Measurements from ENCODE around the gene IRF2.

The IRF2 gene

GRCh38 chr4:184434501-184435066, 39.8 kb downstream of the IRF2 start:
- H3K4me3 ChIP-seq (replicated peaks; ENCODE audit: low read depth, low read length) = no peak overlapping the region
- DNase-seq (ENCODE audit: extremely low read depth, low read depth) = no peak
- no peak for TF ChIP-seq CTCF (IDR thresholded peaks at IDR 0.05; ENCODE audit: low read depth, low read length, missing control alignments)

DNA sequence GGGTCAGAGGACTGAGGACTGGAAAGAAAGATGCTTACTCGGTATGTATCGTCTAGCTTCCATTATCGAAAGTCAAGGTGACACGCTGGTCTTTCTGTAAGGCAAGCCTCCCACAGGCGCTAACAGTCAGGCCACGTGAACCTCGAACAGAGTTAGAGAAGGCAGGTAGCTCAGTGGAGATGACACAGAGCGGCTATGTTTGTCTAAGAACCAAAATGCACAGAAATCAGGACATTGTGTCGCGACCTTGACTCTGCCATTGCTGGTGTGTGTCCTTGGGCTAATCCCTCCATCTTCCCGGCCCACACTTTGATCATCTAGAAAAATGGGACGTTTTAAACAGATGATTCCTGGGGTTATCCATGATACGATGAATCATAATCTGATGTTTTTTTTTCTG, 40.3 kb downstream of the IRF2 start:
- TF ChIP-seq CTCF (IDR thresholded peaks at IDR 0.05; ENCODE audit: low read depth, low read length, missing control alignments) = no peak
- DNase-seq (ENCODE audit: extremely low read depth, low read depth) = no peak
- no peak overlapping the region for H3K4me3 ChIP-seq (replicated peaks; ENCODE audit: low read depth, low read length)

DNA sequence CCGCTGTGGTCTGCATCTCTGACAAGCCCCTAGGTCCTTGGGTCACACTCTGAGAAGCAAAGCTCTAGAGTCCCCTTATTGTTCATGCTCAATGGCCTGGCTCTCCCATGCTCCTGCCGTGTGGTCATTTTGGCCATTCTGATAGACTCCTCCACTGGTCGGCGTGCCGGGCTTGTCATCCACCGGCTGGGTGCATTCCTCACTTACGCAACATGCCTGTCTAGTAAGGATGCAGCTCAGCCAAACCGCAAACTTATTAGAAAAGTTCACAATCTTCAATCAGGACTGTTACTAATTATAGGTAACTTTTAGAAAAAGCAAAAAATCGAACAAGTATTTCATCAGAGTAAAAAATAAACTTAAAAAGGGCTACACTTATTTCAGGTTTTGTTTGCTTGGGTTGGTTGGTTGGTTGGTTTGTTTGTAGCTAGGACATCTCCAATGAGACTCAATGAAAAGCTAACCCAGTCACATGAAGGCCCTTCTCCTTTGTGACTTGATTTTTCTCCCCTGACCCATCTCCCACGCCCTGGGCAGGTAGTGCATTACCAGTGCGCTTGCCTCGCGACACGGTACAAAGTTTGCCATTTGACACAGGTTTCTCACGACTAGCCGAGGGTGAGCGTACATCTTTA, 41.0 kb downstream of the IRF2 start:
- TF ChIP-seq CTCF (IDR thresholded peaks at IDR 0.05; ENCODE audit: low read depth, low read length, missing control alignments) = no peak
- no peak for DNase-seq (ENCODE audit: extremely low read depth, low read depth)

GRCh38 chr4:184432127-184432922, 42.0 kb downstream of the IRF2 start:
- no peak for TF ChIP-seq CTCF (IDR thresholded peaks at IDR 0.05; ENCODE audit: low read depth, low read length, missing control alignments)

More for the DNA sequence above, 41.0 kb downstream of the IRF2 start:
- no peak overlapping the region for H3K4me3 ChIP-seq (replicated peaks; ENCODE audit: low read depth, low read length)

DNA sequence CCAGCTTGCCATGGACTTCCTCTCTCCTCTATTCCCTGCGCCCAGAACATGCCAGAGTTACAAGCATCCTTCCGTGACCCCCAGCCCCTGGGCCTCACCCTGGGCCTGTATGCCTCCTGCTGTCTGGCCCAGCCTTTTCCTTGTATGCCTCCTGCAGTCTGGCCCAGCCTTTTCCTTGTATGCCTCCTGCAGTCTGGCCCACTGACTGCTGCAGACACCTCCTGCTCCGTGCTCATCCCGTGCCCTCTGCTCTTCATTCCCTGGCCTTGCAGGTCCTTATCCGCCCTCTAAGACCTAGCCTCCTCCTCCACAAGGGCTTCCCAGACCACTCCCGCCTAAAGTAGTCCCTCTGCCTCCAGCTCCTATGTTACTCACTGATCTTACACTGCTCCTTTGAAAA, 44.2 kb downstream of the IRF2 start:
- no peak for TF ChIP-seq CTCF (IDR thresholded peaks at IDR 0.05; ENCODE audit: low read depth, low read length, missing control alignments)

More at GRCh38 chr4:184432127-184432922, 42.0 kb downstream of the IRF2 start:
- DNase-seq (ENCODE audit: extremely low read depth, low read depth) = no peak
- no peak overlapping the region for H3K4me3 ChIP-seq (replicated peaks; ENCODE audit: low read depth, low read length)

DNA sequence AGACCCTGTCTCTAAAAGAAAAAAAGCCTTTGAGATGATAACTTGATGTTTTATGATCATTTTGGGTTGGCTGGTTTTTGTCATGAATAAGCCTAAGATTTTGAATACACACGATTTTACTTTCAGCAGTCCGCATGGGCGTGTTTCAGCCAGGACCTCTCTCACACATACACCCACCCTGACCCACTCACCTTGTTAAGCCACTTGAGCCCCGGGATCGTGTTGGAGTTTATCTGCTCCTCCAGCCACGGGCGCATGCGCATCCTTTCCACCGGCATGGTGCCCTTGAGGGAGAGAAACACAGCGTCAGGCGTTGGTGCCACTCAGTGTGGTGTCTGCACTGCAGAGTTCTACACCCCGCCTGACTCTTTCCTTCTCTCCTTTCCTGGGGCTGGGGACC, 45.6 kb downstream of the IRF2 start:
- no peak overlapping the region for H3K4me3 ChIP-seq (replicated peaks; ENCODE audit: low read depth, low read length)
- no peak for DNase-seq (ENCODE audit: extremely low read depth, low read depth)
- TF ChIP-seq CTCF (IDR thresholded peaks at IDR 0.05; ENCODE audit: low read depth, low read length, missing control alignments) = no peak

More for the DNA sequence above, 44.2 kb downstream of the IRF2 start:
- no peak overlapping the region for H3K4me3 ChIP-seq (replicated peaks; ENCODE audit: low read depth, low read length)
- DNase-seq (ENCODE audit: extremely low read depth, low read depth) = no peak

All from HFF-Myc (cell line).